Peyer's patch (tissue), 4 donors: ENCODE measurements around the gene MMP10.

Experiments
- POLR2A ChIP-seq, 2 donors: fragments of 450-650 bp; IDR thresholded peaks; one replicate each; pipeline ENCODE4 v1.5.1; 2017; ENCODE audit warnings: antibody characterized with exemption in 2 of 2, mild to moderate bottlenecking in 2 of 2, moderate library complexity in 2 of 2
- TF ChIP-seq, protein P1 (sequence below), 6 experiments: fragments of 450-650 bp in 4 of 6; fragments of 200-600 bp in 2 of 6; sonication (generic) in 1 of 6; IDR thresholded peaks; one replicate each; pipeline ENCODE4 v1.5.1; 2017 to 2019; ENCODE audit warnings: antibody characterized with exemption in 6 of 6, mild to moderate bottlenecking in 3 of 6, moderate library complexity in 1 of 6

DNA sequence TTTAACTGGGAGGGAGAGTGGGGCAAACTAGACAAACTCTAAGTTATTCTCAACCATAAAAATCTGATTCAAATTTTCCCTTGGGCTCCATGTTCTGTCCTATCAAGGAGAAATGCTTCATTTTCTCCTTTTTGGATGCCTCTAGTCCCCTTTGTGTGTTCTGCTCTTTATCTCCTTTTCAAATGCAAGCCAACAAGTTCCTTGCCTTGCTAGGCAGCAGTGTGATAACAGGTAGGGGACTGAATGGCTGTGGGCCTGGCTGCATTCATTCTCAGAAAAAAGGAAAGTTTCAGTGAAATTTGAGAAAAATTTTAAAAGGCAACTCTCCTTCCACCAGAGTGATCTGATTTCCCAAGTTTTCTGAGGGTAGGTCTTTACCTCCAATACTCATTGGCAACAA, 28.8 kb downstream of the MMP10 start:
- no peak for TF ChIP-seq POLR2A (IDR thresholded peaks at IDR 0.05)
- TF ChIP-seq, protein P1, sequence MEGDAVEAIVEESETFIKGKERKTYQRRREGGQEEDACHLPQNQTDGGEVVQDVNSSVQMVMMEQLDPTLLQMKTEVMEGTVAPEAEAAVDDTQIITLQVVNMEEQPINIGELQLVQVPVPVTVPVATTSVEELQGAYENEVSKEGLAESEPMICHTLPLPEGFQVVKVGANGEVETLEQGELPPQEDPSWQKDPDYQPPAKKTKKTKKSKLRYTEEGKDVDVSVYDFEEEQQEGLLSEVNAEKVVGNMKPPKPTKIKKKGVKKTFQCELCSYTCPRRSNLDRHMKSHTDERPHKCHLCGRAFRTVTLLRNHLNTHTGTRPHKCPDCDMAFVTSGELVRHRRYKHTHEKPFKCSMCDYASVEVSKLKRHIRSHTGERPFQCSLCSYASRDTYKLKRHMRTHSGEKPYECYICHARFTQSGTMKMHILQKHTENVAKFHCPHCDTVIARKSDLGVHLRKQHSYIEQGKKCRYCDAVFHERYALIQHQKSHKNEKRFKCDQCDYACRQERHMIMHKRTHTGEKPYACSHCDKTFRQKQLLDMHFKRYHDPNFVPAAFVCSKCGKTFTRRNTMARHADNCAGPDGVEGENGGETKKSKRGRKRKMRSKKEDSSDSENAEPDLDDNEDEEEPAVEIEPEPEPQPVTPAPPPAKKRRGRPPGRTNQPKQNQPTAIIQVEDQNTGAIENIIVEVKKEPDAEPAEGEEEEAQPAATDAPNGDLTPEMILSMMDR (IDR thresholded peaks at IDR 0.05), result no peak
